ENCODE data around the gene CHP1.
"Not testable (repeated sequence)": the region's sequence is repeated elsewhere in the genome, so short reads cannot be mapped to it uniquely, and the experiment has no call there.

- not testable (repeated sequence) for TF ChIP-seq CTCF (conservative IDR thresholded peaks at IDR 0.05; ENCODE audit: low read length); EZH2phosphoT487 (IDR thresholded peaks at IDR 0.05; ENCODE audit: borderline replicate concordance, low read depth, low read length)
Observed at GRCh38 chr15:41282436-41282835, 51.4 kb downstream of the CHP1 start.

Data from OCI-LY7 (cell line).